ENCODE measurements around the gene NHERF2. TPM values are rescaled to one million over a fixed set of nuclear protein-coding genes. Genes with fewer than 3 reads are reported as not detected.

NHERF2 gene
- total and polyA plus RNA-seq, 9 of the 15 experiments (the other 6 are each of a cell fraction or from before 2014, with no cell fraction given) = 0.15 to 42.0 (median 12.5) TPM

DNA sequence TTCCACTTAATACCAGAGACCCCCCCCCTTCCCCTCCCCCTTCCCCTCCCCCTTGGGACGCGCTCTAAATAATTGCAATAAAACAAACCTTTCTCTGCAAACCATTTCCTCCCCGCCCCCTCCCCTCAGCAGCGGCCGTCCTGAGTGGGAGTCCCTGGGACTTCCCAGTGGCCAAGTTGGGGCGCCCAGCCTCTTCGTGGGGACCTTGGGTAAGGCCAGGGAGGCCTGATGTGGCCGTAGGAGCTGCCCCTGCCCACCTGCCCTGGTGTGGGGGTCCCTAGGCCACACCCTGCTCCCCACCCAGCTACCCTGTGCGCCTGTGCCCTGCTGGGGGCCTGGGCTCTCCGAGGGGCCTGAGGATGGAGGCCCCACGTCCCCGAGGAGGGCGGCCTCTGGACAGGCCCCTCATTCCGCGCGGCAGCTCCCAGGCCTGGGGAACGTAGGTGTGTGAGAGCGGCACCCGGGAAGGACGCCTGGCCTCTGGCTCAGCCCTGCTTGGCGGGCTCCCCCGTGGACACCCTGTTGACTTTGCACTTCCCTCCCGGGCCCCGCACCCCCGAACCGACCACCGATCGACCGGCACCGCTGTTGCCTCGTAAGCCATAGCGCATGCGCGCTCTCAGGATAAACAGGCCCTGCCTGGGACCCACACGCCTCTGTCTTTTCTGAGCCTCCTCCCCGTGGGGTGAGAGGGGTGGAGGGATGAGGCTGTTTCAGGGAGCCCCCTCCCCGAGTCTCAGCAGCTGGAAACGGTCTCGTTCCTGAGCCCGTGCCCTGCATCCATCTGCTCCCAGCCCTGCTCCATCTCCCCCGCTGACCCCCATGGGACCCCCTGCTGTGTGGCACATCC is 11.9 kb downstream of the NHERF2 start (continued):
- TF ChIP-seq SAFB2 (IDR thresholded peaks at IDR 0.05; ENCODE audit: borderline replicate concordance, low read depth, low read length, severe bottlenecking) (no peak), EZH2 (IDR thresholded peaks at IDR 0.05; ENCODE audit: borderline replicate concordance, low read depth, low read length) (no peak)

- no peaks in the 10 kb centered on the region for H4K20me1 ChIP-seq (replicated peaks; ENCODE audit: control insufficient read depth, insufficient read depth, low read length)
- peaks cover 25% of the 10 kb centered on the region; the same call in 1 of the 3 replicates for H3K36me3 ChIP-seq (ENCODE audit: control insufficient read depth, insufficient read depth, low read length)
- H3K27ac ChIP-seq (ENCODE audit: extremely low read depth, low read depth, low read length) = no peak overlapping the region
- H2AFZ ChIP-seq (ENCODE audit: low read depth, low read length) = no peak overlapping the region
- peaks cover 5 to 95% of the 10 kb centered on the region in 2 experiments; a peak in 3 of 5 replicates for H3K4me1 ChIP-seq (replicated peaks in 1 of 2; ENCODE audit: control insufficient read depth in 2 of 2, insufficient read depth in 2 of 2, low read length in 2 of 2)
- ATAC-seq (peak; percentile 38), FAIRE-seq (no peak), DNase-seq (ENCODE audit: extremely low read depth in 1 of 4, low spot score in 3 of 4) (peak in 2 of 4 experiments; percentile 36 to 41)
- H3K9me3 ChIP-seq (replicated peaks; ENCODE audit: control insufficient read depth, insufficient read depth, low read depth, low read length) = no peaks in the 10 kb centered on the region
- in situ Hi-C loops (cut with MboI) (no loop called here), intact Hi-C loops (cut with micrococcal nuclease) (no loop called here)
- WGBS (ENCODE audit: insufficient coverage, low coverage, missing lambda C conversion rate) = 68% methylated on average over 26 of the region's 29 CpGs
- peak overlapping the region in 1 of 2 experiments; percentile 81; a peak in 2 of 4 replicates for H3K9ac ChIP-seq (ENCODE audit: insufficient read depth in 1 of 2, low read depth in 2 of 2, low read length in 2 of 2)
- no TSS peak for BruUV-seq (replicated peaks)
- peaks cover 4% of the 10 kb centered on the region; the same call in 1 of the 3 replicates for H3K79me2 ChIP-seq (ENCODE audit: control insufficient read depth, insufficient read depth, low read length)
- no peak overlapping the region for H3K4me2 ChIP-seq (ENCODE audit: insufficient read depth, low read length)
- H3K4me3 ChIP-seq = no peak overlapping the region
- H3K9me1 ChIP-seq (ENCODE audit: control insufficient read depth, insufficient read depth, low read length) = no peaks in the 10 kb centered on the region
- ChIA-PET POLR2A (interaction anchor here (0.6 to 1.6 kb wide), 4 partner anchors 9 to 429 kb away, joined by 3 to 4 read pairs (median 3); partner anchors contain the start of genes RPS2 and TSC2), CTCF (ENCODE audit: low intra/inter-chr PET ratio) (no interaction called here)
- no peaks in the 10 kb centered on the region for H3K27me3 ChIP-seq (ENCODE audit: control insufficient read depth in 2 of 2, insufficient read depth in 2 of 2, low read length in 2 of 2)
- no peak for TF ChIP-seq CBX2 (IDR thresholded peaks at IDR 0.05; ENCODE audit: insufficient read depth, low read length, poor library complexity, severe bottlenecking)
- TF ChIP-seq POLR2G (IDR thresholded peaks at IDR 0.05; ENCODE audit: low read depth, low read length) = peak; percentile 47; the same call in 1 of the 2 replicates
- TF ChIP-seq ZBTB17 (CRISPR knock-in tag; IDR thresholded peaks at IDR 0.05) = no peak
- TF ChIP-seq PTTG1 (tag; IDR thresholded peaks at IDR 0.05; ENCODE audit: low read depth) = no peak
- TF ChIP-seq STAG1 (CRISPR knock-in tag; IDR thresholded peaks at IDR 0.05; ENCODE audit: borderline replicate concordance) = no peak
- TF ChIP-seq MCM7 (IDR thresholded peaks at IDR 0.05) = no peak
- TF ChIP-seq ZFP36 (IDR thresholded peaks at IDR 0.05; ENCODE audit: low read depth, low read length, partially characterized antibody) = no peak
- TF ChIP-seq, protein P1, sequence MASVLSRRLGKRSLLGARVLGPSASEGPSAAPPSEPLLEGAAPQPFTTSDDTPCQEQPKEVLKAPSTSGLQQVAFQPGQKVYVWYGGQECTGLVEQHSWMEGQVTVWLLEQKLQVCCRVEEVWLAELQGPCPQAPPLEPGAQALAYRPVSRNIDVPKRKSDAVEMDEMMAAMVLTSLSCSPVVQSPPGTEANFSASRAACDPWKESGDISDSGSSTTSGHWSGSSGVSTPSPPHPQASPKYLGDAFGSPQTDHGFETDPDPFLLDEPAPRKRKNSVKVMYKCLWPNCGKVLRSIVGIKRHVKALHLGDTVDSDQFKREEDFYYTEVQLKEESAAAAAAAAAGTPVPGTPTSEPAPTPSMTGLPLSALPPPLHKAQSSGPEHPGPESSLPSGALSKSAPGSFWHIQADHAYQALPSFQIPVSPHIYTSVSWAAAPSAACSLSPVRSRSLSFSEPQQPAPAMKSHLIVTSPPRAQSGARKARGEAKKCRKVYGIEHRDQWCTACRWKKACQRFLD (CRISPR knock-in tag; IDR thresholded peaks at IDR 0.05) = no peak
- TF ChIP-seq E2F1 (CRISPR knock-in tag; IDR thresholded peaks at IDR 0.05) = no peak
- TF ChIP-seq, protein P2, sequence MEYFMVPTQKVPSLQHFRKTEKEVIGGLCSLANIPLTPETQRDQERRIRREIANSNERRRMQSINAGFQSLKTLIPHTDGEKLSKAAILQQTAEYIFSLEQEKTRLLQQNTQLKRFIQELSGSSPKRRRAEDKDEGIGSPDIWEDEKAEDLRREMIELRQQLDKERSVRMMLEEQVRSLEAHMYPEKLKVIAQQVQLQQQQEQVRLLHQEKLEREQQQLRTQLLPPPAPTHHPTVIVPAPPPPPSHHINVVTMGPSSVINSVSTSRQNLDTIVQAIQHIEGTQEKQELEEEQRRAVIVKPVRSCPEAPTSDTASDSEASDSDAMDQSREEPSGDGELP (CRISPR knock-in tag; IDR thresholded peaks at IDR 0.05; ENCODE audit: borderline replicate concordance) = peak; percentile 50; the same call in 1 of the 2 replicates
- no peak for TF ChIP-seq CBFB (CRISPR knock-in tag; IDR thresholded peaks at IDR 0.05)
These were observed 12.8 kb downstream of the NHERF2 start for GRCh38 chr16:2039274-2040031.

Data from K562 (cell line).